AG04449 (cell line): ENCODE results near the gene SEPTIN8.
A peak's percentile ranks its signal among the peaks of the same experiment; 100 is the strongest.

Experiments used
- CTCF ChIA-PET: fragments of 350-600 bp; formaldehyde crosslinking; extraction: SDS; loops from one replicate; lab custom pipeline; 2021; ENCODE audit warnings: antibody characterized with exemption; lab: Yijun Ruan, JAX
- POLR2A ChIA-PET: fragments of 400-600, 350-600 bp; formaldehyde crosslinking; extraction: SDS; loops from one replicate; lab custom pipeline; 2020; ENCODE audit warnings: antibody characterized with exemption, inconsistent platforms; lab: Yijun Ruan, JAX
- DNase-seq: peaks from one replicate; pipeline ENCODE4 v3.0.0-alpha.2; 2010; ENCODE audit warnings: low read depth, low spot score
- H3K4me3 ChIP-seq: 2 replicates; pipeline ENCODE4 v1.5.1; 2011; ENCODE audit warnings: low read depth, mild to moderate bottlenecking, control low read depth, low read length
- CTCF ChIP-seq: IDR thresholded peaks from one replicate; pipeline ENCODE4 v1.5.1; 2011; ENCODE audit warnings: mild to moderate bottlenecking, moderate library complexity, low read length, control low read depth, inconsistent platforms; ENCODE audit not compliant: insufficient read depth; ENCODE audit errors: missing control alignments

Gene SEPTIN8

GRCh38 chr5:132780577-132780976 is 3.5 kb upstream of the SEPTIN8 start:
- no peak for DNase-seq
- ChIA-PET CTCF (interaction anchor here (0.6 to 7.3 kb wide), 2 partner anchors 39 to 85 kb away, joined by 3 to 51 read pairs; no protein-coding TSS in a partner anchor), POLR2A (no interaction called here)
- no peak for TF ChIP-seq CTCF
- no peak overlapping the region for H3K4me3 ChIP-seq

- CTCF ChIA-PET = no interaction called here
- POLR2A ChIA-PET = no interaction called here
- TF ChIP-seq CTCF = no peak
- DNase-seq = no peak
- H3K4me3 ChIP-seq = no peak overlapping the region
Measured at GRCh38 chr5:132779961-132780360, 2.9 kb upstream of the SEPTIN8 start.

GRCh38 chr5:132778856-132779255 is 1.8 kb upstream of the SEPTIN8 start:
- CTCF ChIA-PET = interaction anchor here (0.5 to 2.3 kb wide), 2 partner anchors 42 to 62 kb away, joined by 3 to 20 read pairs; no protein-coding TSS in a partner anchor
- POLR2A ChIA-PET = no interaction called here
- TF ChIP-seq CTCF = no peak

GRCh38 chr5:132778129-132778528 is 1.1 kb upstream of the SEPTIN8 start:
- peak overlapping the region; percentile 72 for H3K4me3 ChIP-seq
- CTCF ChIA-PET = interaction anchor here (0.7 to 2.3 kb wide), 4 partner anchors 25 to 392 kb away, joined by 4 to 20 read pairs (median 4); no protein-coding TSS in a partner anchor
- no peak for TF ChIP-seq CTCF
- DNase-seq = no peak
- POLR2A ChIA-PET = no interaction called here

More at GRCh38 chr5:132778856-132779255, 1.8 kb upstream of the SEPTIN8 start:
- H3K4me3 ChIP-seq = no peak overlapping the region
- DNase-seq = no peak

GRCh38 chr5:132776938-132777208 is 166 bp downstream of the SEPTIN8 start:
- CTCF ChIA-PET = interaction anchor here (0.6 to 2.3 kb wide), 3 partner anchors 9 to 392 kb away, joined by 3 to 6 read pairs (median 3); partner anchors contain the start of gene SHROOM1
- H3K4me3 ChIP-seq = peak overlapping the region; percentile 72
- TF ChIP-seq CTCF = no peak
- POLR2A ChIA-PET = no interaction called here
- DNase-seq = no peak

- ChIA-PET CTCF (interaction anchor here (0.6 to 2.3 kb wide), 6 partner anchors 10 to 392 kb away, joined by 3 to 9 read pairs (median 4); partner anchors contain the start of gene SHROOM1), POLR2A (interaction anchor here (0.6 kb wide), 1 partner anchor 29 kb away, joined by 3 read pairs; the partner anchor contains the start of gene CCNI2)
- H3K4me3 ChIP-seq = peak overlapping the region; percentile 72
- TF ChIP-seq CTCF = no peak
- DNase-seq = no peak
Measured at GRCh38 chr5:132776131-132776937, 705 bp downstream of the SEPTIN8 start.
